GM23248 (cell line): ENCODE results near the gene TNRC6B. TPM values are rescaled to one million over a fixed set of nuclear protein-coding genes. Genes with fewer than 3 reads are reported as not detected.
A peak's percentile ranks its signal among the peaks of the same experiment; 100 is the strongest.
"Not testable (repeated sequence)": the region's sequence is repeated elsewhere in the genome, so short reads cannot be mapped to it uniquely, and the experiment has no call there.

ENCODE experiments used
- DNase-seq: peaks from one replicate; pipeline ENCODE4 v3.0.0-alpha.2; 2015
- H2AFZ ChIP-seq: fragments of 200-600 bp; sonication (generic); 2 replicates; pipeline ENCODE4 v1.6.1; 2016; ENCODE audit warnings: antibody characterized with exemption
- H3F3A ChIP-seq: fragments of 200-600 bp; sonication (generic); 2 replicates; pipeline ENCODE4 v1.6.1; 2016; ENCODE audit warnings: mild to moderate bottlenecking, antibody characterized with exemption, mixed run types; ENCODE audit not compliant: insufficient read depth
- H3K27ac ChIP-seq: fragments of 200-600 bp; sonication (generic); 2 replicates; pipeline ENCODE4 v1.5.1; 2016; ENCODE audit warnings: mild to moderate bottlenecking
- H3K27me3 ChIP-seq: fragments of 200-600 bp; sonication (generic); replicated peaks from 2 replicates; pipeline ENCODE4 v1.6.1; 2016; ENCODE audit warnings: mild to moderate bottlenecking; ENCODE audit not compliant: insufficient read depth
- H3K36me3 ChIP-seq: fragments of 200-600 bp; sonication (generic); 2 replicates; pipeline ENCODE4 v1.6.1; 2016; ENCODE audit warnings: low read depth, mild to moderate bottlenecking
- H3K4me1 ChIP-seq: fragments of 200-600 bp; sonication (generic); 2 replicates; pipeline ENCODE4 v1.6.1; 2016; ENCODE audit warnings: mild to moderate bottlenecking; ENCODE audit not compliant: insufficient read depth
- H3K4me2 ChIP-seq: fragments of 200-600 bp; sonication (generic); one replicate; pipeline ENCODE4 v1.6.1; 2016; ENCODE audit warnings: mild to moderate bottlenecking; ENCODE audit not compliant: unreplicated experiment
- H3K4me3 ChIP-seq: fragments of 200-600 bp; sonication (generic); 2 replicates; pipeline ENCODE4 v1.5.1; 2016; ENCODE audit warnings: mild to moderate bottlenecking
- H3K79me2 ChIP-seq: fragments of 200-600 bp; sonication (generic); 2 replicates; pipeline ENCODE4 v1.6.1; 2016; ENCODE audit warnings: mild to moderate bottlenecking; ENCODE audit not compliant: insufficient read depth
- H3K9ac ChIP-seq: fragments of 200-600 bp; sonication (generic); 2 replicates; pipeline ENCODE4 v1.6.1; 2016; ENCODE audit warnings: mild to moderate bottlenecking
- H3K9me2 ChIP-seq: fragments of 200-600 bp; sonication (generic); 2 replicates; pipeline ENCODE4 v1.6.1; 2016; ENCODE audit warnings: mixed run types, mild to moderate bottlenecking, moderate library complexity; ENCODE audit not compliant: insufficient read depth
- H3K9me3 ChIP-seq: fragments of 200-600 bp; sonication (generic); one replicate; pipeline ENCODE4 v1.6.1; 2017; ENCODE audit warnings: low read depth
- H4K20me1 ChIP-seq: fragments of 200-600 bp; sonication (generic); 2 replicates; pipeline ENCODE4 v1.6.0; 2016; ENCODE audit not compliant: insufficient read depth
- EZH2 ChIP-seq: fragments of 200-600 bp; sonication (generic); IDR thresholded peaks from 2 replicates; pipeline ENCODE4 v1.6.1; 2018; ENCODE audit warnings: antibody characterized with exemption, mild to moderate bottlenecking; ENCODE audit not compliant: insufficient read depth, poor library complexity, severe bottlenecking
- EZH2phosphoT487 ChIP-seq: fragments of 200-600 bp; sonication (generic); IDR thresholded peaks from 2 replicates; pipeline ENCODE4 v1.6.1; 2018; ENCODE audit warnings: antibody characterized with exemption, moderate library complexity, mild to moderate bottlenecking, low read depth; ENCODE audit not compliant: insufficient read depth
- WGBS, 2 experiments: methylation state at CpG; one replicate each; pipeline ENCODE4 v1.1.6; 2015 to 2017; ENCODE audit warnings: low lambda C conversion rate in 2 of 2, low coverage in 1 of 2; ENCODE audit errors: missing lambda C conversion rate in 2 of 2; 5-methylcytosine and 5-hydroxymethylcytosine counted together
- in situ Hi-C: fragments of 300-500 bp; cut with MboI; formaldehyde crosslinking; loops from 2 replicates; pipeline ENCODE4 v1.15.0; 2020
- polyA plus RNA-seq: library from polyadenylated mRNA; unstranded; fragments of >200 nt; fragmentation: Nextera tagmentation; extraction: Ambion mirVana; gene quantifications from 2 replicates; pipeline ENCODE4 v1.2.1, GENCODE V29; 2016
- total RNA-seq: library from RNA; depleted of rRNA; stranded (reverse); fragments of >200 nt; shearing (Covaris generic); gene quantifications from 2 replicates; pipeline ENCODE4 v1.2.3, GENCODE V29; 2014

Gene TNRC6B
- total and polyA plus RNA-seq, 2 experiments from 2014 or later: 14.1 to 21.1 TPM

- Histone ChIP-seq H3K4me2 (no peak overlapping the region), H3K4me3 (no peak overlapping the region), H3F3A (peaks cover 22% of the 10 kb centered on the region), H3K4me1 (peaks cover 28% of the 10 kb centered on the region), H3K79me2 (peaks cover 95% of the 10 kb centered on the region), H3K27me3 (no peaks in the 10 kb centered on the region), H3K9ac (no peak overlapping the region), H3K27ac (no peak overlapping the region), H3K36me3 (no peaks in the 10 kb centered on the region), H4K20me1 (0 out of 2 replicates have a peak, but pooled peaks cover 6% of the 10 kb centered on the region), H3K9me3 (no peaks in the 10 kb centered on the region), H3K9me2 (no peaks in the 10 kb centered on the region), H2AFZ (no peak overlapping the region)
- in situ Hi-C loops: no loop called here
- no peak for DNase-seq
- TF ChIP-seq EZH2: no peak
- TF ChIP-seq EZH2phosphoT487: no peak
- WGBS, 2 experiments: 82 to 83% methylated on average over 3 of the region's 3 CpGs
Measured at GRCh38 chr22:40194656-40195055, 16.9 kb downstream of the TNRC6B start.

GRCh38 chr22:40196628-40197360, 19.1 kb downstream of the TNRC6B start:
- Histone ChIP-seq H2AFZ (no peak overlapping the region), H3K36me3 (no peaks in the 10 kb centered on the region), H3K4me2 (peak overlapping the region; percentile 77), H3K79me2 (peaks cover 94% of the 10 kb centered on the region), H3K9ac (peak overlapping the region; percentile 78), H3K4me3 (peak overlapping the region; percentile 47), H3K27me3 (no peaks in the 10 kb centered on the region), H3F3A (peaks cover 22% of the 10 kb centered on the region), H3K9me2 (no peaks in the 10 kb centered on the region), H3K27ac (peak overlapping the region; percentile 92), H3K4me1 (peaks cover 19% of the 10 kb centered on the region), H4K20me1 (0 out of 2 replicates have a peak, but pooled peaks cover 6% of the 10 kb centered on the region), H3K9me3 (no peaks in the 10 kb centered on the region)
- TF ChIP-seq EZH2phosphoT487 (no peak), EZH2 (no peak)
- DNase-seq: peak; percentile 98
- WGBS, 2 experiments: 21 to 29% methylated on average over 7 of the region's 7 CpGs
- in situ Hi-C loops: no loop called here

DNA sequence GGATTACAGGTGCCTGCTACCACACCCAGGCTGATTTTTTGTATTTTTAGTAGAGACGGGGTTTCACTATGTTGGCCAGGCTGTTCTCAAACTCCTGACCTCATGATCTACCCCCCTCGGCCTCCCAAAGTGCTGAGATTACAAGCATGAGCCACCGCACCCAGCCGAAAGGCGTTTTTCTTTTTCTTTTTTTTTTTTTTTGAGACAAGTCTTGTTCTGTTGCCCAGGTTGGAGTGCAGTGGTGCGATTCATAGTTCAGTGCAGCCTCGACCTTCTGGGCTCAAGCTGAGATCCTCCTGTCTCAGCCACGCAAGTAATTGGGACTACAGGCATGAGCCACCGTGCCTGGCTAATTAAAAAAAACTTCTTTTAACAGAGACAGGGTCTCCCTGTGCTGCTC, 19.7 kb downstream of the TNRC6B start:
- peak; percentile 43 for DNase-seq
- peaks cover 94% of the 10 kb centered on the region for H3K79me2 ChIP-seq
- H3K9me2 ChIP-seq, H3K36me3 ChIP-seq, H4K20me1 ChIP-seq, in situ Hi-C loops, H3K9me3 ChIP-seq, H3K27me3 ChIP-seq, H2AFZ ChIP-seq: not testable (repeated sequence)
- peak overlapping the region; percentile 64 for H3K9ac ChIP-seq
- H3K27ac ChIP-seq: peak overlapping the region; percentile 92
- 16 to 23% methylated on average over 8 to 9 of the region's 9 CpGs for WGBS, 2 experiments
- peaks cover 22% of the 10 kb centered on the region for H3K4me1 ChIP-seq
- peak overlapping the region; percentile 77 for H3K4me2 ChIP-seq
- peaks cover 22% of the 10 kb centered on the region for H3F3A ChIP-seq
- peak overlapping the region; percentile 43 for H3K4me3 ChIP-seq

GRCh38 chr22:40198733-40199132, 21.0 kb downstream of the TNRC6B start:
- DNase-seq: no peak
- peaks cover 34% of the 10 kb centered on the region for H3K4me1 ChIP-seq
- no peaks in the 10 kb centered on the region for H3K9me3 ChIP-seq
- H3F3A ChIP-seq: peaks cover 32% of the 10 kb centered on the region
- no peak overlapping the region for H3K4me3 ChIP-seq
- H3K27me3 ChIP-seq: no peaks in the 10 kb centered on the region
- TF ChIP-seq EZH2phosphoT487 (no peak), EZH2 (no peak)
- H3K4me2 ChIP-seq: no peak overlapping the region
- WGBS, 2 experiments: 67 to 69% methylated on average over 3 of the region's 3 CpGs
- peaks cover 92% of the 10 kb centered on the region for H3K79me2 ChIP-seq
- no peaks in the 10 kb centered on the region for H3K9me2 ChIP-seq
- H2AFZ ChIP-seq: no peak overlapping the region
- H3K36me3 ChIP-seq: no peaks in the 10 kb centered on the region
- in situ Hi-C loops: no loop called here
- H4K20me1 ChIP-seq: peaks cover 13% of the 10 kb centered on the region; the same call in 1 of the 2 replicates
- no peak overlapping the region for H3K27ac ChIP-seq
- no peak overlapping the region for H3K9ac ChIP-seq
